ENCODE data around the gene CELF5. TPM values are rescaled to one million over a fixed set of nuclear protein-coding genes. Genes with fewer than 3 reads are reported as not detected.

Gene CELF5
- total and polyA plus RNA-seq, 10 of the 15 experiments (the other 5 are each of a cell fraction or from before 2014, with no cell fraction given) = 0.01 to 0.04 TPM; not detected in 8

DNA sequence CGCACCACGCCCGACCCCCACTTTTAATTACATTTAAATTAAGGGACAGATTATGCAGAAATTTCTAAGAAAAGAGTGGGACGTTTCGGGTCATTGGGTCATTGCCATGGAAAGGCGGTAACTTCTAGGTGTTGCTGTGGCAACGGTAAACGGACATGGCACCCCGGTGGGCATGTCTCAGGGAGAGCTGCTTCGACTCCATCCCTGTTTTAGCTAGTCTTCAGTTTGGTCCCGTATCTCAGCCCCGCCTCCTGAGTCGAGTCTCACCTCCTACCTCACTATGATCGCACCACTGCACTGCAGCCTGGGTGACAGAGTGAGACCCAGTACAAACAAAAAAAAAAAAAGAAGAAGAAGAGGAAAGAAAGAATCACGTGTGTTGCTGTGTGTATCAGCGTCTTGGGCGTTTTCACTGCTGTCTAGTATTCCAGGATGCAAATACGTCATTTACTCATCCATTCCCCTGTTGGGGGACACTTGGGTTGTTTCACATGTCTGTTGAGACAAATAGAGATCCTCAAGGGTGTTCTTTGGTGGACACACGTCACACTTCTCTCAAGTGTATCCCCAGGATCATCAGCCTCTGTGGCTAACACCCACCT lies 41.7 kb downstream of the CELF5 start (continued):
- TF ChIP-seq, protein P1, sequence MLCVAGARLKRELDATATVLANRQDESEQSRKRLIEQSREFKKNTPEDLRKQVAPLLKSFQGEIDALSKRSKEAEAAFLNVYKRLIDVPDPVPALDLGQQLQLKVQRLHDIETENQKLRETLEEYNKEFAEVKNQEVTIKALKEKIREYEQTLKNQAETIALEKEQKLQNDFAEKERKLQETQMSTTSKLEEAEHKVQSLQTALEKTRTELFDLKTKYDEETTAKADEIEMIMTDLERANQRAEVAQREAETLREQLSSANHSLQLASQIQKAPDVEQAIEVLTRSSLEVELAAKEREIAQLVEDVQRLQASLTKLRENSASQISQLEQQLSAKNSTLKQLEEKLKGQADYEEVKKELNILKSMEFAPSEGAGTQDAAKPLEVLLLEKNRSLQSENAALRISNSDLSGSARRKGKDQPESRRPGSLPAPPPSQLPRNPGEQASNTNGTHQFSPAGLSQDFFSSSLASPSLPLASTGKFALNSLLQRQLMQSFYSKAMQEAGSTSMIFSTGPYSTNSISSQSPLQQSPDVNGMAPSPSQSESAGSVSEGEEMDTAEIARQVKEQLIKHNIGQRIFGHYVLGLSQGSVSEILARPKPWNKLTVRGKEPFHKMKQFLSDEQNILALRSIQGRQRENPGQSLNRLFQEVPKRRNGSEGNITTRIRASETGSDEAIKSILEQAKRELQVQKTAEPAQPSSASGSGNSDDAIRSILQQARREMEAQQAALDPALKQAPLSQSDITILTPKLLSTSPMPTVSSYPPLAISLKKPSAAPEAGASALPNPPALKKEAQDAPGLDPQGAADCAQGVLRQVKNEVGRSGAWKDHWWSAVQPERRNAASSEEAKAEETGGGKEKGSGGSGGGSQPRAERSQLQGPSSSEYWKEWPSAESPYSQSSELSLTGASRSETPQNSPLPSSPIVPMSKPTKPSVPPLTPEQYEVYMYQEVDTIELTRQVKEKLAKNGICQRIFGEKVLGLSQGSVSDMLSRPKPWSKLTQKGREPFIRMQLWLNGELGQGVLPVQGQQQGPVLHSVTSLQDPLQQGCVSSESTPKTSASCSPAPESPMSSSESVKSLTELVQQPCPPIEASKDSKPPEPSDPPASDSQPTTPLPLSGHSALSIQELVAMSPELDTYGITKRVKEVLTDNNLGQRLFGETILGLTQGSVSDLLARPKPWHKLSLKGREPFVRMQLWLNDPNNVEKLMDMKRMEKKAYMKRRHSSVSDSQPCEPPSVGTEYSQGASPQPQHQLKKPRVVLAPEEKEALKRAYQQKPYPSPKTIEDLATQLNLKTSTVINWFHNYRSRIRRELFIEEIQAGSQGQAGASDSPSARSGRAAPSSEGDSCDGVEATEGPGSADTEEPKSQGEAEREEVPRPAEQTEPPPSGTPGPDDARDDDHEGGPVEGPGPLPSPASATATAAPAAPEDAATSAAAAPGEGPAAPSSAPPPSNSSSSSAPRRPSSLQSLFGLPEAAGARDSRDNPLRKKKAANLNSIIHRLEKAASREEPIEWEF (IDR thresholded peaks at IDR 0.05; ENCODE audit: insufficient replicate concordance, low read depth, low read length) = no peak

DNA sequence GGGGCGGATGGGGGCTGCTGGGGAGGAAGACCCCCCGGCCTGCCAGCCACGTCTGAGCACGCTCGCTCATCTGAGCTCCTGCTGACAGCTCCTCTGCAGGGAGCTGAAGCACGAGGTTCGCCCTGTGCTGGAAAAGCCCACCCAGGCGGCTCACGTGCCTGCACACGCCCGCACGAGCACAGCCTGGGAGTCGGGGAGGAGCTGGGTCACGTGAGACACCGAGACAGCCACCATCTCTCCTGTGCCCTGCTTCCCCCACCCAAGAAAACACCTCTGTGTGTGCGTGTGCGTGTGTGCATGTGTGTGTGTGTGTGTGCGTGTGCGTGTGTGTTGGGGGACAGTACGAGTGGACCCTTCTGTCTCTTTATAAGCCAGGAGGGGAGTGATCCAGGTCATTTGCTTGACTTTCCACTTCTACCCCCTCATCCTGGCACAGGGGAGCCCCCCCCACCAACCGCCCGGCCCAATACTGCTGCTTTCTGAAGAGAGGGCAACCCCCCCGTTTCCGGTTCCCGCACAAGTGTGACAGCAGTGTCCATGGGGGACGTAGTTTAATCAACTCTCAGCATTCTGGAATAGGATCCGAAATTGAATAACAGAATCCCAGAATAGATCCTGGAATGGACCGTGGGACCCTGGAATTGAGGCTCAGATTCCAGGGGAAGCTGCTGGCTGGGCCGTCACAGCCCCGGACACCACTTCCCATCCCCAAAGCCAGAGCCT lies 42.5 kb downstream of the CELF5 start:
- TF ChIP-seq BHLHE40 (IDR thresholded peaks at IDR 0.05; ENCODE audit: borderline replicate concordance in 1 of 2, low read depth in 2 of 2, low read length in 1 of 2) = 0 out of 4 replicates have a peak, but pooled peaks of 1 of the 2 experiments have one; percentile 29
- TF ChIP-seq, protein P2, sequence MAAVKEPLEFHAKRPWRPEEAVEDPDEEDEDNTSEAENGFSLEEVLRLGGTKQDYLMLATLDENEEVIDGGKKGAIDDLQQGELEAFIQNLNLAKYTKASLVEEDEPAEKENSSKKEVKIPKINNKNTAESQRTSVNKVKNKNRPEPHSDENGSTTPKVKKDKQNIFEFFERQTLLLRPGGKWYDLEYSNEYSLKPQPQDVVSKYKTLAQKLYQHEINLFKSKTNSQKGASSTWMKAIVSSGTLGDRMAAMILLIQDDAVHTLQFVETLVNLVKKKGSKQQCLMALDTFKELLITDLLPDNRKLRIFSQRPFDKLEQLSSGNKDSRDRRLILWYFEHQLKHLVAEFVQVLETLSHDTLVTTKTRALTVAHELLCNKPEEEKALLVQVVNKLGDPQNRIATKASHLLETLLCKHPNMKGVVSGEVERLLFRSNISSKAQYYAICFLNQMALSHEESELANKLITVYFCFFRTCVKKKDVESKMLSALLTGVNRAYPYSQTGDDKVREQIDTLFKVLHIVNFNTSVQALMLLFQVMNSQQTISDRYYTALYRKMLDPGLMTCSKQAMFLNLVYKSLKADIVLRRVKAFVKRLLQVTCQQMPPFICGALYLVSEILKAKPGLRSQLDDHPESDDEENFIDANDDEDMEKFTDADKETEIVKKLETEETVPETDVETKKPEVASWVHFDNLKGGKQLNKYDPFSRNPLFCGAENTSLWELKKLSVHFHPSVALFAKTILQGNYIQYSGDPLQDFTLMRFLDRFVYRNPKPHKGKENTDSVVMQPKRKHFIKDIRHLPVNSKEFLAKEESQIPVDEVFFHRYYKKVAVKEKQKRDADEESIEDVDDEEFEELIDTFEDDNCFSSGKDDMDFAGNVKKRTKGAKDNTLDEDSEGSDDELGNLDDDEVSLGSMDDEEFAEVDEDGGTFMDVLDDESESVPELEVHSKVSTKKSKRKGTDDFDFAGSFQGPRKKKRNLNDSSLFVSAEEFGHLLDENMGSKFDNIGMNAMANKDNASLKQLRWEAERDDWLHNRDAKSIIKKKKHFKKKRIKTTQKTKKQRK (IDR thresholded peaks at IDR 0.05; ENCODE audit: low read depth, low read length) = no peak
- Histone ChIP-seq H2AFZ (ENCODE audit: control insufficient read depth, low read depth, low read length) (no peak overlapping the region), H3K4me1 (ENCODE audit: control insufficient read depth, insufficient read depth, low read length) (no peaks in the 10 kb centered on the region), H3K27me3 (replicated peaks in 1 of 2; ENCODE audit: control insufficient read depth in 2 of 2, insufficient read depth in 2 of 2, low read length in 1 of 2) (no peaks in the 10 kb centered on the region; a peak in 1 of 4 replicates), H3K79me2 (ENCODE audit: control insufficient read depth, insufficient read depth, low read length) (no peaks in the 10 kb centered on the region), H3K36me3 (ENCODE audit: control insufficient read depth in 2 of 2, insufficient read depth in 2 of 2, low read length in 1 of 2) (no peaks in the 10 kb centered on the region), H3K4me3 (no peak overlapping the region), H3K9me3 (replicated peaks; ENCODE audit: control insufficient read depth, insufficient read depth, low read length) (no peaks in the 10 kb centered on the region), H4K20me1 (ENCODE audit: control insufficient read depth, insufficient read depth) (no peaks in the 10 kb centered on the region), H3K9ac (ENCODE audit: control insufficient read depth, insufficient read depth, low read length) (no peak overlapping the region), H3K4me2 (ENCODE audit: control insufficient read depth, insufficient read depth) (no peak overlapping the region), H3K27ac (ENCODE audit: control insufficient read depth, insufficient read depth) (no peak overlapping the region)
- ChIA-PET POLR2A (no interaction called here), RAD21 (ENCODE audit: unreplicated experiment) (no interaction called here), CTCF (no interaction called here), SMC1A (ENCODE audit: uncharacterized antibody, unreplicated experiment) (no interaction called here)
- intact Hi-C loops (cut with micrococcal nuclease; ENCODE audit: unreplicated experiment) (no loop called here), in situ Hi-C loops (cut with MboI) (no loop called here)
- no peak for DNase-seq (ENCODE audit: low read depth, low spot score)
- FAIRE-seq = no peak
- WGBS (ENCODE audit: insufficient coverage, insufficient replicate concordance, low lambda C conversion rate, missing lambda C conversion rate) = 59% methylated on average over 30 of the region's 30 CpGs
- ATAC-seq = no peak
- BruUV-seq (replicated peaks) = no TSS peak
